HG03571 (cell line): ENCODE measurements around the gene MAP3K19.

Source experiments
- ATAC-seq: cut with Tn5 transposase; IDR thresholded peaks from one replicate; pipeline ENCODE4 v1.9.1; 2021; ENCODE audit not compliant: unreplicated experiment

MAP3K19 gene

GRCh38 chr2:134934150-134934549 lies 113.1 kb downstream of the MAP3K19 start:
- ATAC-seq: no peak

GRCh38 chr2:134933732-134934131 lies 113.5 kb downstream of the MAP3K19 start:
- no peak for ATAC-seq

- ATAC-seq: no peak
These were observed 114.3 kb downstream of the MAP3K19 start for GRCh38 chr2:134932864-134933526.

- no peak for ATAC-seq
These were observed 120.1 kb downstream of the MAP3K19 start for GRCh38 chr2:134927195-134927594.

GRCh38 chr2:134926231-134926931 lies 120.9 kb downstream of the MAP3K19 start:
- no peak for ATAC-seq

- no peak for ATAC-seq
These were observed 122.3 kb downstream of the MAP3K19 start for GRCh38 chr2:134924912-134925311.

- ATAC-seq: no peak
These were observed 127.7 kb downstream of the MAP3K19 start for GRCh38 chr2:134919341-134920210.

- ATAC-seq: peak; percentile 75
These were observed 128.5 kb downstream of the MAP3K19 start, which contains the start of gene CCNT2 for GRCh38 chr2:134918526-134919340. CCNT2 (plus strand) TSS chr2:134918822; CDS start chr2:134918855, 33 bp downstream.

GRCh38 chr2:134917888-134918525 lies 129.2 kb downstream of the MAP3K19 start:
- ATAC-seq: peak; percentile 76

GRCh38 chr2:134917360-134917865 lies 129.8 kb downstream of the MAP3K19 start:
- ATAC-seq: no peak
